HUES6 (cell line): ENCODE measurements around the gene SDR42E1.

Experiments
- H3K27ac ChIP-seq: 2 replicates; pipeline ENCODE4 v1.7.0; 2013; ENCODE audit warnings: low read depth, mild to moderate bottlenecking, low read length, inconsistent platforms
- H3K27me3 ChIP-seq: 2 replicates; pipeline ENCODE4 v1.6.1; 2013; ENCODE audit warnings: low read length; ENCODE audit not compliant: control insufficient read depth, insufficient read depth
- H3K36me3 ChIP-seq: 2 replicates; pipeline ENCODE4 v1.6.1; 2013; ENCODE audit warnings: low read length; ENCODE audit not compliant: control insufficient read depth, insufficient read depth
- H3K4me1 ChIP-seq: 2 replicates; pipeline ENCODE4 v1.6.1; 2013; ENCODE audit warnings: low read length; ENCODE audit not compliant: control insufficient read depth, insufficient read depth
- H3K4me3 ChIP-seq: 2 replicates; pipeline ENCODE4 v1.5.1; 2013; ENCODE audit warnings: low read depth, low read length
- H3K9ac ChIP-seq: one replicate; pipeline ENCODE4 v1.6.1; 2013; ENCODE audit warnings: mild to moderate bottlenecking, low read length
- H3K9me3 ChIP-seq: 2 replicates; pipeline ENCODE4 v1.6.1; 2013; ENCODE audit warnings: low read depth, low read length; ENCODE audit not compliant: control insufficient read depth, insufficient read depth

Gene SDR42E1

GRCh38 chr16:81939164-81940056, 71.9 kb downstream of the SDR42E1 start:
- H3K36me3 ChIP-seq = no peaks in the 10 kb centered on the region
- peaks cover 49% of the 10 kb centered on the region for H3K4me1 ChIP-seq
- H3K27me3 ChIP-seq = no peaks in the 10 kb centered on the region
- no peak overlapping the region for H3K9ac ChIP-seq
- H3K4me3 ChIP-seq = no peak overlapping the region
- no peaks in the 10 kb centered on the region for H3K9me3 ChIP-seq
- H3K27ac ChIP-seq = no peak overlapping the region
